ENCODE measurements around the gene PEG3. TPM values are rescaled to one million over a fixed set of nuclear protein-coding genes. Genes with fewer than 3 reads are reported as not detected.

PEG3 gene
- not detected in 2 replicates for total RNA-seq (ENCODE audit: low replicate concordance)
- long read RNA-seq = 0 reads

GRCh38 chr19:56840451-56841192, at the start of gene PEG3, which contains the start of gene ZIM2:
Gene PEG3 (minus strand): TSS chr19:56840726. CDS start chr19:56824655, 16,071 bp downstream.
Gene ZIM2 (minus strand): TSS chr19:56840726. CDS start chr19:56824277, 16,449 bp downstream.
- Mint-ChIP-seq H3K4me3 (no peak within 1 kb of the TSS), H3K4me1 (ENCODE audit: unreplicated experiment) (no peaks in the 10 kb centered on the region), H3K27me3 (no peaks in the 10 kb centered on the region), H3K27ac (no peak within 1 kb of the TSS), H3K9me3 (peaks cover 7% of the 10 kb centered on the region), H3K36me3 (no peaks in the 10 kb centered on the region)
- no peak for TF ChIP-seq CTCF (conservative IDR thresholded peaks at IDR 0.05)
- no peak for DNase-seq (ENCODE audit: extremely low spot score, unreplicated experiment)

- no peaks in the 10 kb centered on the region for H3K27me3 Mint-ChIP-seq
- no peak overlapping the region for H3K27ac Mint-ChIP-seq
- H3K9me3 Mint-ChIP-seq = peaks cover 18% of the 10 kb centered on the region
- no peak for DNase-seq (ENCODE audit: extremely low spot score, unreplicated experiment)
- H3K36me3 Mint-ChIP-seq = no peaks in the 10 kb centered on the region
- TF ChIP-seq CTCF (conservative IDR thresholded peaks at IDR 0.05) = no peak
- no peaks in the 10 kb centered on the region for H3K4me1 Mint-ChIP-seq (ENCODE audit: unreplicated experiment)
- H3K4me3 Mint-ChIP-seq = no peak overlapping the region
Observed at GRCh38 chr19:56885173-56885985, 44.9 kb upstream of the PEG3 start.

GRCh38 chr19:56884441-56884840, 43.9 kb upstream of the PEG3 start:
- H3K4me3 Mint-ChIP-seq = no peak overlapping the region
- no peak overlapping the region for H3K27ac Mint-ChIP-seq
- no peaks in the 10 kb centered on the region for H3K27me3 Mint-ChIP-seq
- H3K36me3 Mint-ChIP-seq = no peaks in the 10 kb centered on the region
- H3K4me1 Mint-ChIP-seq (ENCODE audit: unreplicated experiment) = no peaks in the 10 kb centered on the region
- H3K9me3 Mint-ChIP-seq = peaks cover 18% of the 10 kb centered on the region
- no peak for TF ChIP-seq CTCF (conservative IDR thresholded peaks at IDR 0.05)
- DNase-seq (ENCODE audit: extremely low spot score, unreplicated experiment) = no peak

GRCh38 chr19:56880592-56881190, 40.2 kb upstream of the PEG3 start:
- no peak for TF ChIP-seq CTCF (conservative IDR thresholded peaks at IDR 0.05)
- Mint-ChIP-seq H3K4me3 (no peak overlapping the region), H3K9me3 (peaks cover 12% of the 10 kb centered on the region), H3K27ac (no peak overlapping the region), H3K27me3 (no peaks in the 10 kb centered on the region), H3K4me1 (ENCODE audit: unreplicated experiment) (no peaks in the 10 kb centered on the region), H3K36me3 (no peaks in the 10 kb centered on the region)
- no peak for DNase-seq (ENCODE audit: extremely low spot score, unreplicated experiment)

GRCh38 chr19:56877069-56877715, 36.7 kb upstream of the PEG3 start:
- H3K27ac Mint-ChIP-seq = no peak overlapping the region
- H3K4me3 Mint-ChIP-seq = no peak overlapping the region
- no peak for DNase-seq (ENCODE audit: extremely low spot score, unreplicated experiment)
- peaks cover 14% of the 10 kb centered on the region for H3K9me3 Mint-ChIP-seq
- H3K36me3 Mint-ChIP-seq = no peaks in the 10 kb centered on the region
- TF ChIP-seq CTCF (conservative IDR thresholded peaks at IDR 0.05) = no peak
- no peaks in the 10 kb centered on the region for H3K4me1 Mint-ChIP-seq (ENCODE audit: unreplicated experiment)
- H3K27me3 Mint-ChIP-seq = no peaks in the 10 kb centered on the region
